GM15510 (cell line): ENCODE measurements around the gene EPB42.

ENCODE experiments used
- POLR2A ChIP-seq: IDR thresholded peaks from 3 replicates; pipeline ENCODE4 v1.6.1; 2011; ENCODE audit warnings: borderline replicate concordance; ENCODE audit not compliant: insufficient read length; ENCODE audit errors: extremely low read depth

EPB42 gene

GRCh38 chr15:43220991-43221403 is at the start of gene EPB42:
EPB42 (minus strand) TSS chr15:43221018; CDS start chr15:43220825, 193 bp downstream.
- no peak for TF ChIP-seq POLR2A

- no peak for TF ChIP-seq POLR2A
Observed at GRCh38 chr15:43270113-43270665, 49.4 kb upstream of the EPB42 start.

GRCh38 chr15:43268111-43269105 is 47.6 kb upstream of the EPB42 start:
- TF ChIP-seq POLR2A, result no peak

- TF ChIP-seq POLR2A, result no peak
Observed at GRCh38 chr15:43267439-43267838, 46.6 kb upstream of the EPB42 start.

- no peak for TF ChIP-seq POLR2A
Observed at GRCh38 chr15:43266834-43267233, 46.0 kb upstream of the EPB42 start, which contains the start of gene TGM5. TGM5 (minus strand) TSS chr15:43266928; CDS start chr15:43266849, 79 bp downstream.

- no peak for TF ChIP-seq POLR2A
Observed at GRCh38 chr15:43266386-43266785, 45.6 kb upstream of the EPB42 start.

GRCh38 chr15:43260011-43260615 is 39.3 kb upstream of the EPB42 start:
- TF ChIP-seq POLR2A, result no peak

- TF ChIP-seq POLR2A, result no peak
Observed at GRCh38 chr15:43258781-43259180, 38.0 kb upstream of the EPB42 start.

GRCh38 chr15:43256341-43256740 is 35.5 kb upstream of the EPB42 start:
- TF ChIP-seq POLR2A, result no peak

GRCh38 chr15:43255376-43255775 is 34.6 kb upstream of the EPB42 start:
- no peak for TF ChIP-seq POLR2A

GRCh38 chr15:43253431-43254403 is 32.9 kb upstream of the EPB42 start:
- no peak for TF ChIP-seq POLR2A

GRCh38 chr15:43251871-43252250 is 31.0 kb upstream of the EPB42 start:
- no peak for TF ChIP-seq POLR2A

- TF ChIP-seq POLR2A, result no peak
Observed at GRCh38 chr15:43251185-43251870, 30.5 kb upstream of the EPB42 start.

GRCh38 chr15:43250785-43251184 is 30.0 kb upstream of the EPB42 start:
- no peak for TF ChIP-seq POLR2A
